Neuron (in vitro differentiated cells): ENCODE measurements around the gene RBMS3.
"Not testable (repeated sequence)": the region's sequence is repeated elsewhere in the genome, so short reads cannot be mapped to it uniquely, and the experiment has no call there.

Experiments used
- H2AFZ ChIP-seq: one replicate; pipeline ENCODE4 v1.6.1; 2013; ENCODE audit warnings: low read depth, mild to moderate bottlenecking, inconsistent platforms, low read length, moderate library complexity
- H3K27me3 ChIP-seq: one replicate; pipeline ENCODE4 v1.6.1; 2013; ENCODE audit warnings: low read length; ENCODE audit not compliant: insufficient read depth
- H3K36me3 ChIP-seq: one replicate; pipeline ENCODE4 v1.6.1; 2013; ENCODE audit warnings: low read length; ENCODE audit not compliant: insufficient read depth
- H3K4me1 ChIP-seq: one replicate; pipeline ENCODE4 v1.6.1; 2013; ENCODE audit warnings: low read length; ENCODE audit not compliant: insufficient read depth
- H3K4me3 ChIP-seq: 2 replicates; pipeline ENCODE4 v1.5.1; 2013; ENCODE audit warnings: mild to moderate bottlenecking, low read length, moderate library complexity
- H3K9me3 ChIP-seq: one replicate; pipeline ENCODE4 v1.6.1; 2013; ENCODE audit warnings: low read length

RBMS3 gene

GRCh38 chr3:29280404-29281093 lies at the start of gene RBMS3:
Gene RBMS3 (plus strand): TSS chr3:29281071.
- no peaks in the 10 kb centered on the region for H3K36me3 ChIP-seq
- H3K9me3 ChIP-seq, result no peaks in the 10 kb centered on the region
- peak within 1 kb of the TSS; percentile 58 for H3K4me3 ChIP-seq
- peak within 1 kb of the TSS; percentile 94 for H2AFZ ChIP-seq
- H3K27me3 ChIP-seq, result no peaks in the 10 kb centered on the region
- peaks cover 27% of the 10 kb centered on the region for H3K4me1 ChIP-seq

- H3K36me3 ChIP-seq, H2AFZ ChIP-seq, H3K9me3 ChIP-seq, H3K4me3 ChIP-seq, H3K4me1 ChIP-seq, H3K27me3 ChIP-seq: not testable (repeated sequence)
These were observed 47.7 kb upstream of the RBMS3 start for GRCh38 chr3:29233126-29233525.

- Histone ChIP-seq H3K36me3 (no peaks in the 10 kb centered on the region), H3K4me3 (no peak overlapping the region), H3K27me3 (no peaks in the 10 kb centered on the region), H2AFZ (no peak overlapping the region), H3K4me1 (no peaks in the 10 kb centered on the region), H3K9me3 (no peaks in the 10 kb centered on the region)
These were observed 44.6 kb upstream of the RBMS3 start for GRCh38 chr3:29236146-29236840.

GRCh38 chr3:29239376-29239775 lies 41.5 kb upstream of the RBMS3 start:
- Histone ChIP-seq H3K36me3 (no peaks in the 10 kb centered on the region), H3K27me3 (no peaks in the 10 kb centered on the region), H3K4me1 (no peaks in the 10 kb centered on the region), H3K9me3 (no peaks in the 10 kb centered on the region), H3K4me3 (no peak overlapping the region), H2AFZ (no peak overlapping the region)

GRCh38 chr3:29240248-29240647 lies 40.6 kb upstream of the RBMS3 start:
- no peaks in the 10 kb centered on the region for H3K9me3 ChIP-seq
- no peaks in the 10 kb centered on the region for H3K4me1 ChIP-seq
- H3K36me3 ChIP-seq, result no peaks in the 10 kb centered on the region
- no peaks in the 10 kb centered on the region for H3K27me3 ChIP-seq
- H3K4me3 ChIP-seq, result no peak overlapping the region
- H2AFZ ChIP-seq, result no peak overlapping the region

GRCh38 chr3:29240887-29241286 lies 40.0 kb upstream of the RBMS3 start:
- Histone ChIP-seq H2AFZ (no peak overlapping the region), H3K36me3 (no peaks in the 10 kb centered on the region), H3K27me3 (no peaks in the 10 kb centered on the region), H3K4me3 (no peak overlapping the region), H3K4me1 (no peaks in the 10 kb centered on the region), H3K9me3 (no peaks in the 10 kb centered on the region)

GRCh38 chr3:29241855-29242254 lies 39.0 kb upstream of the RBMS3 start:
- Histone ChIP-seq H3K4me3 (no peak overlapping the region), H2AFZ (no peak overlapping the region), H3K36me3 (no peaks in the 10 kb centered on the region), H3K27me3 (no peaks in the 10 kb centered on the region), H3K4me1 (no peaks in the 10 kb centered on the region), H3K9me3 (no peaks in the 10 kb centered on the region)

GRCh38 chr3:29242296-29242695 lies 38.6 kb upstream of the RBMS3 start:
- no peaks in the 10 kb centered on the region for H3K4me1 ChIP-seq
- H2AFZ ChIP-seq, result no peak overlapping the region
- no peak overlapping the region for H3K4me3 ChIP-seq
- no peaks in the 10 kb centered on the region for H3K9me3 ChIP-seq
- H3K36me3 ChIP-seq, result no peaks in the 10 kb centered on the region
- H3K27me3 ChIP-seq, result no peaks in the 10 kb centered on the region

- Histone ChIP-seq H3K36me3 (no peaks in the 10 kb centered on the region), H3K27me3 (no peaks in the 10 kb centered on the region), H3K4me3 (no peak overlapping the region), H2AFZ (no peak overlapping the region), H3K9me3 (no peaks in the 10 kb centered on the region), H3K4me1 (peaks cover 2% of the 10 kb centered on the region)
These were observed 35.4 kb upstream of the RBMS3 start for GRCh38 chr3:29245441-29245840.

GRCh38 chr3:29247088-29247745 lies 33.7 kb upstream of the RBMS3 start:
- Histone ChIP-seq H3K4me3 (no peak overlapping the region), H3K36me3 (no peaks in the 10 kb centered on the region), H3K4me1 (peaks cover 2% of the 10 kb centered on the region), H3K9me3 (no peaks in the 10 kb centered on the region), H3K27me3 (no peaks in the 10 kb centered on the region), H2AFZ (no peak overlapping the region)

GRCh38 chr3:29249829-29250345 lies 31.0 kb upstream of the RBMS3 start:
- Histone ChIP-seq H3K4me3 (no peak overlapping the region), H3K36me3 (no peaks in the 10 kb centered on the region), H3K9me3 (no peaks in the 10 kb centered on the region), H3K27me3 (no peaks in the 10 kb centered on the region), H2AFZ (no peak overlapping the region), H3K4me1 (peaks cover 2% of the 10 kb centered on the region)

- Histone ChIP-seq H3K27me3 (no peaks in the 10 kb centered on the region), H3K4me3 (no peak overlapping the region), H3K9me3 (no peaks in the 10 kb centered on the region), H3K4me1 (no peaks in the 10 kb centered on the region), H2AFZ (no peak overlapping the region), H3K36me3 (no peaks in the 10 kb centered on the region)
These were observed 24.8 kb upstream of the RBMS3 start for GRCh38 chr3:29255854-29256696.
